A673 (cell line): ENCODE results near the gene CC2D1A. TPM values are rescaled to one million over a fixed set of nuclear protein-coding genes. Genes with fewer than 3 reads are reported as not detected.

Experiments
- BruUV-seq: library from RNA; stranded (reverse); fragments of 400-500 nt; replicated peaks from 2 replicates; lab custom pipeline; 2021; lab: Mats Ljungman, UMichigan
- CTCF ChIA-PET: fragments of 300-600 bp; sonication (Branson Sonifier 250); formaldehyde crosslinking; loops from one replicate; lab custom pipeline; 2022; ENCODE audit warnings: antibody characterized with exemption; lab: Charles Lee
- POLR2A ChIA-PET: fragments of 300-600 bp; sonication (Branson Sonifier 250); formaldehyde crosslinking; loops from one replicate; lab custom pipeline; 2022; ENCODE audit warnings: antibody characterized with exemption; ENCODE audit not compliant: low non-redundant PET; lab: Charles Lee
- DNase-seq: peaks from one replicate; pipeline ENCODE4 v3.0.0-alpha.2; 2015; ENCODE audit warnings: low spot score
- H3K27ac ChIP-seq: fragments of 200-600 bp; sonication (generic); 2 replicates; pipeline ENCODE4 v1.5.1; 2016; ENCODE audit warnings: mixed run types, low read depth, mild to moderate bottlenecking, mixed read lengths, antibody characterized with exemption, low read length; ENCODE audit not compliant: poor library complexity, severe bottlenecking
- H3K27me3 ChIP-seq: fragments of 200-600 bp; sonication (generic); replicated peaks from 2 replicates; pipeline ENCODE4 v1.6.1; 2017; ENCODE audit warnings: mixed run types, low read depth, mild to moderate bottlenecking, mixed read lengths, antibody characterized with exemption, low read length; ENCODE audit not compliant: insufficient read depth, poor library complexity
- H3K36me3 ChIP-seq: fragments of 200-600 bp; sonication (generic); 2 replicates; pipeline ENCODE4 v1.6.1; 2016; ENCODE audit warnings: mixed run types, mild to moderate bottlenecking, mixed read lengths, antibody characterized with exemption, low read length; ENCODE audit not compliant: insufficient read depth, poor library complexity, severe bottlenecking
- H3K4me1 ChIP-seq: fragments of 200-600 bp; sonication (generic); 2 replicates; pipeline ENCODE4 v1.6.1; 2017; ENCODE audit warnings: mixed run types, mild to moderate bottlenecking, mixed read lengths, antibody characterized with exemption, low read length; ENCODE audit not compliant: insufficient read depth, poor library complexity, severe bottlenecking
- H3K4me3 ChIP-seq: fragments of 200-600 bp; sonication (generic); 2 replicates; pipeline ENCODE4 v1.5.1; 2016; ENCODE audit warnings: low read depth, mixed run types, mild to moderate bottlenecking, mixed read lengths, low read length; ENCODE audit not compliant: poor library complexity, severe bottlenecking
- H3K9me3 ChIP-seq: fragments of 200-600 bp; sonication (generic); 2 replicates; pipeline ENCODE4 v1.6.1; 2016; ENCODE audit warnings: mixed run types, low read depth, mild to moderate bottlenecking, mixed read lengths, antibody characterized with exemption, low read length; ENCODE audit not compliant: poor library complexity, severe bottlenecking
- CTCF ChIP-seq: fragments of 300-800, 200-600 bp; sonication (generic); conservative IDR thresholded peaks from 2 replicates; pipeline ENCODE4 v1.5.1; 2017; ENCODE audit warnings: low read depth, mild to moderate bottlenecking, antibody characterized with exemption, low read length, moderate library complexity, mixed read lengths
- EZH2 ChIP-seq: fragments of 200-600 bp; sonication (generic); IDR thresholded peaks from 2 replicates; pipeline ENCODE4 v1.6.1; 2017; ENCODE audit warnings: borderline replicate concordance, low read depth, mild to moderate bottlenecking, mixed read lengths, antibody characterized with exemption, low read length; ENCODE audit not compliant: poor library complexity, severe bottlenecking
- intact Hi-C: fragments of 100-400 bp; cut with micrococcal nuclease; formaldehyde crosslinking; loops from one replicate; pipeline ENCODE4 v1.10.0; 2022; ENCODE audit not compliant: unreplicated experiment
- total RNA-seq: library from RNA; stranded (reverse); gene quantifications from 2 replicates; pipeline ENCODE4 v1.2.3, GENCODE V29; 2021

Gene CC2D1A
- total RNA-seq, 1 experiment from 2014 or later: 38.6 TPM

GRCh38 chr19:13977803-13978202, 71.8 kb downstream of the CC2D1A start:
- POLR2A ChIA-PET: no interaction called here
- H3K36me3 ChIP-seq: no peaks in the 10 kb centered on the region
- H3K27ac ChIP-seq: peak overlapping the region; percentile 71
- no TSS peak for BruUV-seq
- H3K27me3 ChIP-seq: no peaks in the 10 kb centered on the region
- H3K4me1 ChIP-seq: peaks cover 22% of the 10 kb centered on the region
- no peaks in the 10 kb centered on the region for H3K9me3 ChIP-seq
- H3K4me3 ChIP-seq: no peak overlapping the region
- intact Hi-C loops: no loop called here
- DNase-seq: no peak
- TF ChIP-seq CTCF (no peak), EZH2 (no peak)
- CTCF ChIA-PET: interaction anchor here (0.6 kb wide), 2 partner anchors 162 to 700 kb away, joined by 5 to 15 read pairs; no protein-coding TSS in a partner anchor

GRCh38 chr19:13978351-13979243, 72.6 kb downstream of the CC2D1A start:
- peak; percentile 92 for DNase-seq
- no peaks in the 10 kb centered on the region for H3K27me3 ChIP-seq
- intact Hi-C loops: no loop called here
- CTCF ChIA-PET: interaction anchor here (0.6 to 1.0 kb wide), 3 partner anchors 25 to 701 kb away, joined by 4 to 15 read pairs (median 5); no protein-coding TSS in a partner anchor
- H3K4me1 ChIP-seq: peaks cover 22% of the 10 kb centered on the region
- peak overlapping the region; percentile 71 for H3K27ac ChIP-seq
- H3K9me3 ChIP-seq: no peaks in the 10 kb centered on the region
- no peaks in the 10 kb centered on the region for H3K36me3 ChIP-seq
- TF ChIP-seq EZH2: no peak
- TF ChIP-seq CTCF: no peak
- peak overlapping the region; percentile 43 for H3K4me3 ChIP-seq
- POLR2A ChIA-PET: interaction anchor here (0.5 kb wide), 1 partner anchor 25 kb away, joined by 8 read pairs; no protein-coding TSS in a partner anchor
- BruUV-seq: no TSS peak

- BruUV-seq: no TSS peak
- peak overlapping the region; percentile 43 for H3K4me3 ChIP-seq
- CTCF ChIA-PET: interaction anchor here (1.0 kb wide), 1 partner anchor 24 kb away, joined by 4 read pairs; no protein-coding TSS in a partner anchor
- DNase-seq: no peak
- peaks cover 22% of the 10 kb centered on the region for H3K4me1 ChIP-seq
- intact Hi-C loops: no loop called here
- no peaks in the 10 kb centered on the region for H3K36me3 ChIP-seq
- TF ChIP-seq CTCF: no peak
- no peak for TF ChIP-seq EZH2
- no peaks in the 10 kb centered on the region for H3K9me3 ChIP-seq
- POLR2A ChIA-PET: interaction anchor here (0.5 kb wide), 1 partner anchor 25 kb away, joined by 8 read pairs; no protein-coding TSS in a partner anchor
- no peaks in the 10 kb centered on the region for H3K27me3 ChIP-seq
- peak overlapping the region; percentile 71 for H3K27ac ChIP-seq
Measured at GRCh38 chr19:13979244-13979615, 73.2 kb downstream of the CC2D1A start.
